LoVo (cell line): Measurements from ENCODE around the gene ACVRL1.

Experiments used
- DNase-seq: peaks from one replicate; pipeline ENCODE4 v3.0.0-alpha.2; 2016; ENCODE audit warnings: low spot score

ACVRL1 gene

DNA sequence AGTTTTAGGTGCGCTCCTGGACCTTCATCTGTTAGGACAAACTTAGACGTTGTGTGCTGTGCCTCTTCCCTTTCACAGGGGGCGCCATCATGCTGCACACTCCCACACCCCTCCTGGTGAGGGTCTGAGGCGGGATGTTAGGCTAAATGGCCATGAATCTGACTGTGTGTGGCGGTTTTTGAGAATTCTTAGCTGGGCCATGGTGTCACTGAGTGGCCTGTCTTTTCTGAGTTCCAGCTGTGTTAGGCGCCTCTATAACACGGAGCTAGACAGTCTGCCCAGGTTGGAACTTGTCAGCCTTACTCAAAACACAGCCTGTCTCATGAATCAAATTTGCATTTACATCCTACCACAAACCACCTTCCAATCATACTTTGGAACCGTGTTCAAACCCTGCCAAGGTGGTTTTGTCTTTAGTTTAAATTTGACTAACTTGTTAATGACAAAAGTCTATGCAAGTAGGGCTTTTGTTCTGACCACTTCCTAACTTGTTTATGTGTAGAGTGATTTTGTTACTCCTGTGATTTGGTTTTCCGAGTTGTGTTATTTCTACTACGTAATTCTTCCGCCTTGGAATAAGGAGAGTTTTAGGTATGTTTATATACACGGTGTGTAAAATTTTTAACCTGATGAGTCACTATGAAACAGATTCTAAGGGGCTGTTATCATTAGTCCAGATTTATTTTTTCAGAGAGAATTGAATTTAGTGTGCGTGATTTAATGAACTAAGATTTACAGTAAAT is 63.8 kb downstream of the ACVRL1 start:
- no peak for DNase-seq

DNA sequence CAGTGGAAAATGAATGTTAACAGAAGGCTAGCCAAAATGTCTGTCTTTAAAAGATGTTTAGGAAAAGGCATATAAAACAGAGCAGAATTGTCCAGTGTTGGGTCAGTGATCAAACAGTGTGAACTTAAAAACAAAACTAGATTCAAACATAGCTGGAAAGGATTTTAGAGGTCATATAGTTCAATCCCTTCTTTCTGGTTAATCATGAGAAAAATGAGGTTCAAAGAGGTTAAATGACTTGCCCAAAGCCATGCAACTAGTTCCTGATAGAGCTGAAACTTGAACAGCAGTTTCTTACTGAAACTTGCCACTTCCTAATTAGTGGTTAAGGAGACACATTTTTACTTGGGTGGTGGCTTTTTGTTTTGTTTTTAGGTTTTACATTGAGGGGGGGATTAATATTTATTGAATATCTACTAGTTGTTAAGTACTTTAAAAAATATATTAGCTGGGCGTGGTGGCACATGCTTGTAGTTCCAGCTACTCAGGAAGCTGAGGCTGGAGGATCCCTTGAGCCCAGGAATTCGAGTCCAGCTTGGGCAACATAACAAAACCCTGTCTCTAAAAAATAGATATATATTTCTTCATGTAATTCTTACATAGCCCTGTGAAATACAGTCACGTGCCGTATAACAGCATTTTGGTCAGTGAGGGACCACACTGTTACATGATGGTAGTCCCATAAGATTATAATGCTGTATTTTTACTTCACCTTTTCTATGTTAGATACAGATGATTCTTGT is 64.5 kb downstream of the ACVRL1 start:
- DNase-seq = no peak

DNA sequence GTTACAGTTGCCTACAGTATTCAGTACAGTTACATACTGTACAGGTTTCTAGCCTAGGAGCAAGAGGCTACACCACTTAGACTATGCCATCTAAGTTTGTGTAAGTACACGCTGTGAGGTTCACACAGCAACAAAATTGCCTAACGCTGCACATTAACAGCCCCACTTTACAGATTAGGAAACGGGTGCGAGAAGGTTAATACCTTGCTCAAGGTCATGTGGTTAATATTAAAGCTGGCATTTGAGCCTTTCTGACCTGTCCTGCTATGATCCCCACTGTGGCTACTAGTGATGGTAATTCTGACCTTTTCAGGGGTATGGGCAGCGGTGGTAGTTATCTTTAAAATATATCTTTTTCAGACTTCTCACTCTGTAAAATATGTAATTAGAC is 65.1 kb downstream of the ACVRL1 start:
- DNase-seq = no peak

DNA sequence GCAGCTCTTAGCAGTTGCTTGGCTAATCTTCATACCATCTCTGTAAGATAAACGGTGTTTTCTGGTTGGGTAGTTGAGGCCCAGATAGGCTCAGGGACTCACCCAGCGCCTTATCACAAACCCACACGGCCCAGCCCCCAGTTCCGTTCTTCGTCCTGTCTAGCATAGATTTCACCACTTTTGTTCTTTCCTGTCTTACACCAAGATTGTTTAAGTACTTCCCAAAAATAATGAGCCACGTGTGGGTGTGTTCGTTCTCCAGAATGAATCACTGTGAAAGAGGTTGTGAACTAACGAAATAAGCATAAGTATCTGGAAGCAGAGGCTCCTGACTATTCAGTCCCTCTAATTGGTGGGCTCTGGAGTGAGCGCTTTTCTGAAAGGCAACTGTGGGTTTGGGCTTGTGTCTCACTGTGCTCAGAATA is 65.6 kb downstream of the ACVRL1 start:
- no peak for DNase-seq
